Bronchial epithelial cell (primary cell): ENCODE results near the gene PAK3. TPM values are rescaled to one million over a fixed set of nuclear protein-coding genes. Genes with fewer than 3 reads are reported as not detected.

ENCODE experiments used
- DNase-seq: peaks from one replicate; pipeline ENCODE4 v3.0.0-alpha.2; 2010; ENCODE audit warnings: low read depth
- FAIRE-seq: peaks from 2 replicates; lab custom pipeline; 2011; peaks lifted over from hg19 to GRCh38; lab: Jason Lieb, UNC
- H3K27me3 ChIP-seq: 2 replicates; pipeline ENCODE4 v1.5.1; 2011; ENCODE audit warnings: low read length; ENCODE audit not compliant: control insufficient read depth, insufficient read depth
- H3K36me3 ChIP-seq: 2 replicates; pipeline ENCODE4 v1.5.1; 2011; ENCODE audit warnings: low read length; ENCODE audit not compliant: control insufficient read depth, insufficient read depth
- H3K4me3 ChIP-seq: 2 replicates; pipeline ENCODE4 v1.5.1; 2011; ENCODE audit warnings: mild to moderate bottlenecking, low read depth, low read length, control low read depth
- CTCF ChIP-seq: IDR thresholded peaks from 2 replicates; pipeline ENCODE4 v1.5.1; 2011; ENCODE audit warnings: mild to moderate bottlenecking, moderate library complexity, low read length, control low read depth, inconsistent platforms; ENCODE audit not compliant: insufficient read depth, severe bottlenecking
- total RNA-seq: library from RNA; depleted of rRNA; stranded (reverse); fragments of >200 nt; gene quantifications from 2 replicates; pipeline ENCODE4 v1.2.1, GENCODE V29; 2014

The PAK3 gene
- under 0.01 TPM in 1 of 2 replicates, not detected in the other for total RNA-seq

- peak; percentile 44 for DNase-seq
- no peak for FAIRE-seq
- Histone ChIP-seq H3K36me3 (no peaks in the 10 kb centered on the region), H3K4me3 (peak within 1 kb of the TSS; percentile 28), H3K27me3 (no peaks in the 10 kb centered on the region)
- no peak for TF ChIP-seq CTCF
Measured at GRCh38 chrX:111095974-111096895, at the start of gene PAK3. Gene PAK3, plus strand, starts transcription at chrX:111096191. Its CDS starts 26,913 bp downstream, at chrX:111123104.

- no peaks in the 10 kb centered on the region for H3K27me3 ChIP-seq
- DNase-seq (no peak), FAIRE-seq (no peak)
- H3K36me3 ChIP-seq, result no peaks in the 10 kb centered on the region
- H3K4me3 ChIP-seq, result no peak overlapping the region
- TF ChIP-seq CTCF, result no peak
Measured at GRCh38 chrX:111047575-111047974, 48.4 kb upstream of the PAK3 start.

- no peak for FAIRE-seq
- no peak for TF ChIP-seq CTCF
- Histone ChIP-seq H3K36me3 (no peaks in the 10 kb centered on the region), H3K27me3 (no peaks in the 10 kb centered on the region), H3K4me3 (no peak overlapping the region)
- no peak for DNase-seq
Measured at GRCh38 chrX:111052478-111052877, 43.5 kb upstream of the PAK3 start.

- FAIRE-seq, result no peak
- DNase-seq, result no peak
- H3K36me3 ChIP-seq, result no peaks in the 10 kb centered on the region
- no peaks in the 10 kb centered on the region for H3K27me3 ChIP-seq
- H3K4me3 ChIP-seq, result no peak overlapping the region
- TF ChIP-seq CTCF, result no peak
Measured at GRCh38 chrX:111071542-111072277, 24.3 kb upstream of the PAK3 start.

- no peak for FAIRE-seq
Measured at GRCh38 chrX:111083081-111083480, 12.9 kb upstream of the PAK3 start.

More at GRCh38 chrX:111083081-111083480, 12.9 kb upstream of the PAK3 start:
- H3K36me3 ChIP-seq, result no peaks in the 10 kb centered on the region
- no peak overlapping the region for H3K4me3 ChIP-seq
- no peak for DNase-seq
- H3K27me3 ChIP-seq, result no peaks in the 10 kb centered on the region
- TF ChIP-seq CTCF, result no peak
